LHCN-M2 (cell line): ENCODE data around the gene ADGRB3. TPM values are rescaled to one million over a fixed set of nuclear protein-coding genes. Genes with fewer than 3 reads are reported as not detected.
"Not testable (repeated sequence)": the region's sequence is repeated elsewhere in the genome, so short reads cannot be mapped to it uniquely, and the experiment has no call there.

Experiments
- DNase-seq: peaks from one replicate; pipeline ENCODE4 v3.0.0-alpha.2; 2012; ENCODE audit warnings: low read depth
- total RNA-seq: library from RNA; depleted of rRNA; stranded (reverse); fragments of >200 nt; gene quantifications from 2 replicates; pipeline ENCODE4 v1.2.3, GENCODE V29; 2014

Gene ADGRB3
- total RNA-seq, 1 experiment from 2014 or later: not detected

- no peak for DNase-seq
Observed at GRCh38 chr6:68919537-68919936, 284.5 kb downstream of the ADGRB3 start.

GRCh38 chr6:68941345-68941744, 306.3 kb downstream of the ADGRB3 start:
- no peak for DNase-seq

GRCh38 chr6:68947721-68948120, 312.6 kb downstream of the ADGRB3 start:
- DNase-seq: no peak

GRCh38 chr6:68951270-68951669, 316.2 kb downstream of the ADGRB3 start:
- DNase-seq: no peak

GRCh38 chr6:68958327-68958726, 323.2 kb downstream of the ADGRB3 start:
- DNase-seq: no peak

GRCh38 chr6:68967549-68968300, 332.6 kb downstream of the ADGRB3 start:
- DNase-seq: peak; percentile 22

- no peak for DNase-seq
Observed at GRCh38 chr6:68968301-68968649, 333.2 kb downstream of the ADGRB3 start.

- no peak for DNase-seq
Observed at GRCh38 chr6:68973066-68973465, 338.0 kb downstream of the ADGRB3 start.

- peak; percentile 5 for DNase-seq
Observed at GRCh38 chr6:68975064-68975463, 340.0 kb downstream of the ADGRB3 start.

- DNase-seq: no peak
Observed at GRCh38 chr6:68975816-68976215, 340.7 kb downstream of the ADGRB3 start.

GRCh38 chr6:68976260-68976659, 341.2 kb downstream of the ADGRB3 start:
- DNase-seq: no peak

- no peak for DNase-seq
Observed at GRCh38 chr6:68978411-68978810, 343.3 kb downstream of the ADGRB3 start.

- DNase-seq: not testable (repeated sequence)
Observed at GRCh38 chr6:68981668-68982067, 346.6 kb downstream of the ADGRB3 start.

GRCh38 chr6:68988698-68989097, 353.6 kb downstream of the ADGRB3 start:
- DNase-seq: no peak

GRCh38 chr6:68990317-68990716, 355.2 kb downstream of the ADGRB3 start:
- DNase-seq: no peak

- no peak for DNase-seq
Observed at GRCh38 chr6:68993911-68994310, 358.8 kb downstream of the ADGRB3 start.

GRCh38 chr6:68994521-68994920, 359.4 kb downstream of the ADGRB3 start:
- no peak for DNase-seq

- peak; percentile 21 for DNase-seq
Observed at GRCh38 chr6:69005199-69005598, 370.1 kb downstream of the ADGRB3 start.

GRCh38 chr6:69007781-69008180, 372.7 kb downstream of the ADGRB3 start:
- no peak for DNase-seq

GRCh38 chr6:69012211-69012610, 377.1 kb downstream of the ADGRB3 start:
- DNase-seq: no peak

GRCh38 chr6:69012876-69013275, 377.8 kb downstream of the ADGRB3 start:
- DNase-seq: no peak

GRCh38 chr6:69018906-69019305, 383.8 kb downstream of the ADGRB3 start:
- DNase-seq: no peak

- DNase-seq: peak; percentile 42
Observed at GRCh38 chr6:69019832-69020231, 384.8 kb downstream of the ADGRB3 start.

GRCh38 chr6:69022993-69023392, 387.9 kb downstream of the ADGRB3 start:
- peak; percentile 68 for DNase-seq
